NCI-H2081 treated with DMSO at 0.1 percent for 48 hours (cell line): Measurements from ENCODE around the gene PARP11.
"Not testable (repeated sequence)": the region's sequence is repeated elsewhere in the genome, so short reads cannot be mapped to it uniquely, and the experiment has no call there.

Experiments used
- DNase-seq: peaks from one replicate; lab custom pipeline; 2025; lab: John Stamatoyannopoulos, UW

The PARP11 gene

GRCh38 chr12:3882896-3883564 is 9.8 kb upstream of the PARP11 start:
- DNase-seq: no peak

GRCh38 chr12:3882406-3882805 is 9.2 kb upstream of the PARP11 start:
- DNase-seq: no peak

GRCh38 chr12:3881281-3881950 is 8.2 kb upstream of the PARP11 start:
- no peak for DNase-seq

GRCh38 chr12:3879846-3880245 is 6.6 kb upstream of the PARP11 start:
- DNase-seq: no peak

GRCh38 chr12:3871356-3871755 is 1.8 kb downstream of the PARP11 start:
- no peak for DNase-seq

- no peak for DNase-seq
These were observed 3.3 kb downstream of the PARP11 start for GRCh38 chr12:3869865-3870264.

GRCh38 chr12:3869433-3869832 is 3.8 kb downstream of the PARP11 start:
- DNase-seq: no peak

- DNase-seq: no peak
These were observed 9.4 kb downstream of the PARP11 start for GRCh38 chr12:3863756-3864155.

GRCh38 chr12:3842517-3842916 is 30.7 kb downstream of the PARP11 start:
- no peak for DNase-seq

- no peak for DNase-seq
These were observed 31.4 kb downstream of the PARP11 start for GRCh38 chr12:3841783-3842182.

GRCh38 chr12:3840833-3841232 is 32.4 kb downstream of the PARP11 start:
- not testable (repeated sequence) for DNase-seq

GRCh38 chr12:3839745-3840144 is 33.5 kb downstream of the PARP11 start:
- DNase-seq: not testable (repeated sequence)

- not testable (repeated sequence) for DNase-seq
These were observed 34.3 kb downstream of the PARP11 start for GRCh38 chr12:3838701-3839548.

GRCh38 chr12:3838076-3838475 is 35.1 kb downstream of the PARP11 start:
- no peak for DNase-seq

GRCh38 chr12:3837049-3837448 is 36.1 kb downstream of the PARP11 start:
- DNase-seq: no peak

- no peak for DNase-seq
These were observed 36.6 kb downstream of the PARP11 start for GRCh38 chr12:3836641-3837040.

GRCh38 chr12:3835914-3836313 is 37.3 kb downstream of the PARP11 start:
- no peak for DNase-seq

- no peak for DNase-seq
These were observed 38.4 kb downstream of the PARP11 start for GRCh38 chr12:3834774-3835173.

- DNase-seq: no peak
These were observed 39.4 kb downstream of the PARP11 start for GRCh38 chr12:3833670-3834310.

- DNase-seq: no peak
These were observed 40.5 kb downstream of the PARP11 start for GRCh38 chr12:3832738-3833137.

GRCh38 chr12:3828888-3829287 is 44.3 kb downstream of the PARP11 start:
- DNase-seq: no peak

- no peak for DNase-seq
These were observed 45.7 kb downstream of the PARP11 start for GRCh38 chr12:3827301-3828000.
